ENCODE measurements around the gene TAS2R20.

The TAS2R20 gene

GRCh38 chr12:10959804-10960203 is 38.3 kb downstream of the TAS2R20 start:
- DNase-seq (ENCODE audit: low read depth), result no peak

- DNase-seq (ENCODE audit: low read depth), result no peak
These were observed 40.4 kb downstream of the TAS2R20 start for GRCh38 chr12:10957741-10958140.

GRCh38 chr12:10956085-10956484 is 42.0 kb downstream of the TAS2R20 start:
- no peak for DNase-seq (ENCODE audit: low read depth)

- DNase-seq (ENCODE audit: low read depth), result no peak
These were observed 45.5 kb downstream of the TAS2R20 start for GRCh38 chr12:10952645-10953044.

All from stromal cell of bone marrow (primary cell).